H1 (cell line): ENCODE measurements around the gene SLC38A1. TPM values are rescaled to one million over a fixed set of nuclear protein-coding genes. Genes with fewer than 3 reads are reported as not detected.

Experiments
- CTCF ChIA-PET: fragments of 300-600 bp; sonication (Branson Sonifier 250); formaldehyde crosslinking; loops from one replicate; lab custom pipeline; 2021; ENCODE audit not compliant: partially characterized antibody; lab: Charles Lee
- POLR2A ChIA-PET: fragments of 300-600 bp; sonication (Branson Sonifier 250); formaldehyde crosslinking; loops from one replicate; lab custom pipeline; 2021; ENCODE audit warnings: inconsistent platforms; ENCODE audit not compliant: partially characterized antibody; lab: Charles Lee
- DNase-seq, 2 experiments: peaks; one replicate each; pipeline versions ENCODE4 v3.0.0 to v3.0.0-alpha.2; 2010 to 2022; ENCODE audit warnings: low spot score in 2 of 2, low read depth in 1 of 2, mixed read lengths in 1 of 2
- FAIRE-seq: peaks from 2 replicates; lab custom pipeline; 2011; peaks lifted over from hg19 to GRCh38; lab: Jason Lieb, UNC
- H2AFZ ChIP-seq: 2 replicates; pipeline ENCODE4 v1.8.1; 2012; ENCODE audit warnings: low read length, inconsistent platforms
- H2AK5ac ChIP-seq: 2 replicates; pipeline ENCODE4 v1.6.1; 2013; ENCODE audit warnings: low read depth, low read length
- H2BK120ac ChIP-seq: replicated peaks from 2 replicates; pipeline ENCODE3; 2013; ENCODE audit warnings: low read depth, low read length, inconsistent platforms
- H2BK12ac ChIP-seq: 2 replicates; pipeline ENCODE4 v1.6.1; 2013; ENCODE audit warnings: low read depth, low read length
- H2BK15ac ChIP-seq: 2 replicates; pipeline ENCODE4 v1.6.1; 2013; ENCODE audit warnings: low read length
- H2BK20ac ChIP-seq: 2 replicates; pipeline ENCODE4 v1.6.1; 2013; ENCODE audit warnings: low read length
- H2BK5ac ChIP-seq: 2 replicates; pipeline ENCODE4 v1.6.1; 2013; ENCODE audit warnings: low read depth, low read length
- H3K14ac ChIP-seq: 2 replicates; pipeline ENCODE4 v1.6.1; 2013; ENCODE audit warnings: inconsistent platforms; ENCODE audit not compliant: insufficient read length
- H3K18ac ChIP-seq: 2 replicates; pipeline ENCODE4 v1.6.1; 2013; ENCODE audit warnings: low read length; ENCODE audit errors: extremely low read depth
- H3K23ac ChIP-seq: 2 replicates; pipeline ENCODE4 v1.6.1; 2013; ENCODE audit warnings: inconsistent platforms; ENCODE audit not compliant: insufficient read length
- H3K23me2 ChIP-seq: 2 replicates; pipeline ENCODE4 v1.6.1; 2013; ENCODE audit warnings: low read depth, low read length
- H3K27ac ChIP-seq: 2 replicates; pipeline ENCODE4 v1.6.1; 2011; ENCODE audit warnings: low read depth, low read length, inconsistent platforms
- H3K27me3 ChIP-seq, 4 experiments: replicated peaks in 1 of 4; 1 replicate in 1 of 4; 2 replicates in 3 of 4; pipeline versions ENCODE4 v1.6.1 to v1.8.1; 2011 to 2013; ENCODE audit warnings: low read length in 3 of 4, mild to moderate bottlenecking in 3 of 4, inconsistent platforms in 2 of 4, mixed read lengths in 2 of 4, moderate library complexity in 1 of 4; ENCODE audit not compliant: control insufficient read depth in 3 of 4, insufficient read depth in 3 of 4; ENCODE audit errors: extremely low read depth in 1 of 4
- H3K36me3 ChIP-seq, 4 experiments: 2 replicates each; pipeline versions ENCODE4 v1.6.1 to v1.8.1; 2011 to 2013; ENCODE audit warnings: mild to moderate bottlenecking in 4 of 4, low read length in 3 of 4, moderate library complexity in 2 of 4, control low read depth in 1 of 4, inconsistent platforms in 1 of 4; ENCODE audit not compliant: insufficient read depth in 4 of 4, control insufficient read depth in 2 of 4
- H3K4ac ChIP-seq: replicated peaks from 2 replicates; pipeline ENCODE3; 2013; ENCODE audit warnings: low read length, low read depth, mixed read lengths, inconsistent platforms; ENCODE audit not compliant: insufficient read length
- H3K4me1 ChIP-seq, 4 experiments: replicated peaks in 1 of 4; 1 replicate in 1 of 4; 2 replicates in 3 of 4; pipeline versions ENCODE4 v1.6.1 to v1.8.1; 2011 to 2013; ENCODE audit warnings: low read length in 3 of 4, inconsistent platforms in 2 of 4, mixed read lengths in 1 of 4; ENCODE audit not compliant: insufficient read depth in 4 of 4, control insufficient read depth in 3 of 4
- H3K4me2 ChIP-seq, 2 experiments: 2 replicates each; pipeline versions ENCODE4 v1.6.1 to v1.8.1; 2011 to 2013; ENCODE audit warnings: low read depth in 2 of 2, low read length in 2 of 2, control low read depth in 1 of 2, inconsistent platforms in 1 of 2, mild to moderate bottlenecking in 1 of 2; ENCODE audit not compliant: insufficient read depth in 1 of 2
- H3K4me3 ChIP-seq, 4 experiments: fragments of 200-600, 300-600 bp in 1 of 4; sonication (generic), shearing (Covaris generic), sonication (Bioruptor Twin) in 1 of 4; 2 replicates each; pipeline versions ENCODE4 v1.5.1 to v1.8.1; 2011 to 2016; ENCODE audit warnings: low read length in 4 of 4, low read depth in 3 of 4, control low read depth in 2 of 4, inconsistent platforms in 2 of 4, mild to moderate bottlenecking in 2 of 4, mixed read lengths in 1 of 4, moderate library complexity in 1 of 4; ENCODE audit not compliant: insufficient read depth in 2 of 4; ENCODE audit errors: extremely low read depth in 1 of 4
- H3K56ac ChIP-seq: replicated peaks from 2 replicates; pipeline ENCODE3; 2013; ENCODE audit warnings: low read depth, mild to moderate bottlenecking, mixed read lengths, low read length, inconsistent platforms; ENCODE audit not compliant: insufficient read length
- H3K79me1 ChIP-seq: 2 replicates; pipeline ENCODE4 v1.6.1; 2013; ENCODE audit warnings: low read depth, low read length, control low read depth
- H3K79me2 ChIP-seq, 2 experiments: 2 replicates each; pipeline versions ENCODE4 v1.6.1 to v1.8.1; 2012 to 2013; ENCODE audit warnings: low read length in 2 of 2, mild to moderate bottlenecking in 2 of 2, inconsistent platforms in 1 of 2; ENCODE audit not compliant: insufficient read depth in 2 of 2, control insufficient read depth in 1 of 2
- H3K9ac ChIP-seq, 4 experiments: replicated peaks in 1 of 4; 1 replicate in 1 of 4; 2 replicates in 3 of 4; pipeline versions ENCODE4 v1.6.1 to v1.8.1; 2011 to 2013; ENCODE audit warnings: low read depth in 3 of 4, low read length in 3 of 4, control low read depth in 2 of 4, mild to moderate bottlenecking in 2 of 4, moderate library complexity in 2 of 4, inconsistent platforms in 1 of 4; ENCODE audit errors: extremely low read depth in 1 of 4
- H3K9me3 ChIP-seq, 2 experiments: 2 replicates each; pipeline versions ENCODE4 v1.6.1 to v1.8.1; 2012 to 2013; ENCODE audit warnings: mild to moderate bottlenecking in 2 of 2, moderate library complexity in 2 of 2, control low read depth in 1 of 2, inconsistent platforms in 1 of 2, low read depth in 1 of 2, low read length in 1 of 2, mixed read lengths in 1 of 2; ENCODE audit not compliant: insufficient read depth in 2 of 2
- H4K20me1 ChIP-seq, 2 experiments: replicated peaks in 1 of 2; 2 replicates each; pipeline versions ENCODE3 to v1.8.1; 2011 to 2013; ENCODE audit warnings: inconsistent platforms in 2 of 2, low read length in 2 of 2, mild to moderate bottlenecking in 1 of 2; ENCODE audit not compliant: insufficient read depth in 2 of 2, control insufficient read depth in 1 of 2
- H4K5ac ChIP-seq: 2 replicates; pipeline ENCODE4 v1.6.1; 2013; ENCODE audit warnings: low read length, low read depth, mixed read lengths, inconsistent platforms; ENCODE audit not compliant: insufficient read length
- H4K8ac ChIP-seq: 2 replicates; pipeline ENCODE4 v1.8.0; 2013; ENCODE audit warnings: mild to moderate bottlenecking, moderate library complexity, low read length, inconsistent platforms; ENCODE audit not compliant: insufficient read depth; ENCODE audit errors: extremely low read depth
- H4K91ac ChIP-seq: replicated peaks from 2 replicates; pipeline ENCODE3; 2013; ENCODE audit warnings: low read length, mixed read lengths, inconsistent platforms; ENCODE audit not compliant: insufficient read length
- CEBPB ChIP-seq: IDR thresholded peaks from 2 replicates; pipeline ENCODE4 v1.6.1; 2012; ENCODE audit warnings: low read depth, low read length
- CREB1 ChIP-seq: IDR thresholded peaks from 2 replicates; pipeline ENCODE4 v1.6.1; 2012; ENCODE audit warnings: inconsistent platforms
- EP300 ChIP-seq, 2 experiments: IDR thresholded peaks; 1 replicate in 1 of 2; 2 replicates in 1 of 2; pipeline ENCODE4 v1.6.1; 2011 to 2012; ENCODE audit warnings: low read depth in 2 of 2, low read length in 2 of 2, mild to moderate bottlenecking in 2 of 2, borderline replicate concordance in 1 of 2, inconsistent platforms in 1 of 2, moderate library complexity in 1 of 2
- EZH2 ChIP-seq: fragments of 200-600 bp; sonication (generic); IDR thresholded peaks from 2 replicates; pipeline ENCODE4 v1.7.1; 2012; ENCODE audit warnings: low read depth, mild to moderate bottlenecking, moderate library complexity, low read length, inconsistent platforms; ENCODE audit not compliant: severe bottlenecking
- GTF2F1 ChIP-seq: IDR thresholded peaks from 2 replicates; pipeline ENCODE4 v1.6.1; 2012; ENCODE audit warnings: low read depth, low read length, improper control_type of control experiment, borderline replicate concordance
- HDAC6 ChIP-seq: IDR thresholded peaks from one replicate; pipeline ENCODE4 v1.7.1; 2012; ENCODE audit warnings: low read depth, mild to moderate bottlenecking, inconsistent platforms, low read length, moderate library complexity
- JUN ChIP-seq: IDR thresholded peaks from 2 replicates; pipeline ENCODE4 v1.6.1; 2011; ENCODE audit warnings: low read depth, mild to moderate bottlenecking, improper control_type of control experiment, low read length
- KDM4A ChIP-seq: IDR thresholded peaks from one replicate; pipeline ENCODE4 v1.7.1; 2012; ENCODE audit warnings: low read depth, mild to moderate bottlenecking, moderate library complexity, low read length, inconsistent platforms; ENCODE audit not compliant: severe bottlenecking
- POLR2A ChIP-seq, 2 experiments: IDR thresholded peaks; 1 replicate in 1 of 2; 2 replicates in 1 of 2; pipeline ENCODE4 v1.6.1; 2011; ENCODE audit warnings: low read depth in 2 of 2, low read length in 2 of 2, mild to moderate bottlenecking in 2 of 2; ENCODE audit errors: control extremely low read depth in 1 of 2
- POU5F1 ChIP-seq: IDR thresholded peaks from 2 replicates; pipeline ENCODE4 v1.6.1; 2011; ENCODE audit warnings: low read depth, mild to moderate bottlenecking, low read length, moderate library complexity
- SIRT6 ChIP-seq: IDR thresholded peaks from one replicate; pipeline ENCODE4 v1.7.1; 2012; ENCODE audit warnings: low read length, inconsistent platforms
- SP1 ChIP-seq: IDR thresholded peaks from 2 replicates; pipeline ENCODE4 v1.6.1; 2011; ENCODE audit warnings: low read depth, low read length
- SP2 ChIP-seq: IDR thresholded peaks from 2 replicates; pipeline ENCODE4 v1.6.1; 2012; ENCODE audit warnings: mild to moderate bottlenecking, low read length, inconsistent platforms
- SRF ChIP-seq: IDR thresholded peaks from 2 replicates; pipeline ENCODE4 v1.6.1; 2011; ENCODE audit warnings: mild to moderate bottlenecking, low read depth, low read length, moderate library complexity
- TCF12 ChIP-seq: IDR thresholded peaks from 2 replicates; pipeline ENCODE4 v1.6.1; 2011; ENCODE audit warnings: low read depth, mild to moderate bottlenecking, low read length
- YY1 ChIP-seq: IDR thresholded peaks from 2 replicates; pipeline ENCODE4 v1.6.1; 2011; ENCODE audit warnings: low read depth, mild to moderate bottlenecking, low read length
- WGBS, 2 experiments: shearing (Covaris generic) in 1 of 2; methylation state at CpG; one replicate each; pipeline versions ENCODE4 v1.1.6 to v1.1.7; 2013 to 2015; ENCODE audit warnings: low lambda C conversion rate in 2 of 2, mixed read lengths in 2 of 2, inconsistent platforms in 1 of 2, low coverage in 1 of 2, missing lambda C conversion rate in 1 of 2; ENCODE audit not compliant: insufficient replicate concordance in 2 of 2, insufficient coverage in 1 of 2, insufficient read length in 1 of 2; ENCODE audit errors: extremely low coverage in 1 of 2, missing lambda C conversion rate in 1 of 2; 5-methylcytosine and 5-hydroxymethylcytosine counted together
- polyA plus RNA-seq, 7 experiments: library from polyadenylated mRNA; depleted of rRNA in 3 of 7; stranded (reverse) in 5 of 7; unstranded in 2 of 7; fragments of >200 nt in 5 of 7; fragments of 200-250 nt in 2 of 7; gene quantifications; 1 replicate in 5 of 7; 2 replicates in 1 of 7; 4 replicates in 1 of 7; pipeline versions ENCODE4 v1.2.1 to v1.2.3, GENCODE V29; 2011 to 2013; ENCODE audit warnings: missing spikeins in 2 of 7, mixed read lengths in 2 of 7
- total RNA-seq: library from RNA; stranded (reverse); fragmentation: NEBNext Ultra II Directional; extraction: Animal tissue kit (Norgen Biotek cat#: 25700); gene quantifications from 2 replicates; pipeline ENCODE4 v1.2.1, GENCODE V29; 2021

Gene SLC38A1
- total and polyA plus RNA-seq, 2 of the 8 experiments (the other 6 are each of a cell fraction or from before 2014, with no cell fraction given) = 83.4 to 242 TPM

DNA sequence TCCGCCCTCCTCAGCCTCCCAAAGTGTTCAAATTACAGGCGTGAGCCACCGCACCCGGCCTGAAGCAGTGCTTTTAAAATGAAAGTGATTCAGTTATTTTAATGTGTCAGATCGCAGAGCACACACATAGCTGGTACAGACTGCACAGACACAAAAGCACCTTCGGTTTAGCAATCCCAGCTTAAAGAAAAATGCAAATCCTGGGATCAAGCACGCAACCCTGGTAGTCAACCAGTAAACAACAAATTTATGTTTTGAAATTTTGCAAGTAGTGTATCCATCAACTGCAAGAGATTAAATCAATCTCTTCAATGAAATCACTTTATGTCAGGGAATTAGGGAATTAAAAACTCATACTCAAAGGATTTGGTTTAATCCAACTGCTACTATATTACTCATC lies 28.4 kb downstream of the SLC38A1 start:
- FAIRE-seq = no peak
- ChIA-PET CTCF (no interaction called here), POLR2A (interaction anchor here (1.5 kb wide), 1 partner anchor 16 kb away, joined by 7 read pairs; no protein-coding TSS in a partner anchor)

More for the DNA sequence above, 28.4 kb downstream of the SLC38A1 start:
- 97% methylated on average over 7 of the region's 7 CpGs; no CpG with 5 or more reads in 1 of the 2 experiments for WGBS, 2 experiments
- H2BK20ac ChIP-seq = no peak overlapping the region
- H2AK5ac ChIP-seq = no peak overlapping the region
- H4K20me1 ChIP-seq = peaks cover 5 to 25% of the 10 kb centered on the region in 2 experiments
- H3K4me3 ChIP-seq = no peak overlapping the region
- no peak overlapping the region for H3K4me2 ChIP-seq
- no peak overlapping the region for H2AFZ ChIP-seq
- no peak overlapping the region for H3K56ac ChIP-seq
- no peak overlapping the region for H3K14ac ChIP-seq
- H2BK12ac ChIP-seq = no peak overlapping the region
- TF ChIP-seq EP300 (IDR thresholded peaks at IDR 0.05; ENCODE audit: borderline replicate concordance in 1 of 2, low read depth in 2 of 2, low read length in 2 of 2) (no peak), CEBPB (no peak), YY1 (no peak), CREB1 (no peak), POLR2A (IDR thresholded peaks at IDR 0.05; ENCODE audit: control extremely low read depth in 1 of 2, low read depth in 2 of 2, low read length in 2 of 2) (no peak), SP2 (no peak), SP1 (no peak), KDM4A (no peak), SIRT6 (no peak), JUN (no peak), SRF (no peak), HDAC6 (no peak), GTF2F1 (no peak), TCF12 (no peak), POU5F1 (no peak), EZH2 (no peak)
- H3K27ac ChIP-seq = no peak overlapping the region
- no peak overlapping the region for H2BK120ac ChIP-seq
- H3K23ac ChIP-seq = no peak overlapping the region
- no peak overlapping the region for H4K5ac ChIP-seq
- H3K27me3 ChIP-seq = no peaks in the 10 kb centered on the region
- no peak overlapping the region for H3K4ac ChIP-seq
- no peaks in the 10 kb centered on the region; the same call in 1 of the 2 replicates for H3K23me2 ChIP-seq
- peaks cover 23 to 99% of the 10 kb centered on the region in 2 experiments for H3K79me2 ChIP-seq
- no peak overlapping the region for H3K9ac ChIP-seq
- peaks cover 9% of the 10 kb centered on the region for H3K79me1 ChIP-seq
- no peaks in the 10 kb centered on the region for H3K4me1 ChIP-seq
- no peak overlapping the region for H2BK15ac ChIP-seq
- peaks cover 2 to 78% (median 42%) of the 10 kb centered on the region in 4 experiments; a peak in 7 of 8 replicates for H3K36me3 ChIP-seq
- H3K18ac ChIP-seq = no peak overlapping the region
- no peak overlapping the region for H4K8ac ChIP-seq
- no peak overlapping the region for H2BK5ac ChIP-seq
- DNase-seq = no peak
- no peak overlapping the region for H4K91ac ChIP-seq
- no peaks in the 10 kb centered on the region for H3K9me3 ChIP-seq
